ENCODE measurements around the gene RPS19.

Gene RPS19

DNA sequence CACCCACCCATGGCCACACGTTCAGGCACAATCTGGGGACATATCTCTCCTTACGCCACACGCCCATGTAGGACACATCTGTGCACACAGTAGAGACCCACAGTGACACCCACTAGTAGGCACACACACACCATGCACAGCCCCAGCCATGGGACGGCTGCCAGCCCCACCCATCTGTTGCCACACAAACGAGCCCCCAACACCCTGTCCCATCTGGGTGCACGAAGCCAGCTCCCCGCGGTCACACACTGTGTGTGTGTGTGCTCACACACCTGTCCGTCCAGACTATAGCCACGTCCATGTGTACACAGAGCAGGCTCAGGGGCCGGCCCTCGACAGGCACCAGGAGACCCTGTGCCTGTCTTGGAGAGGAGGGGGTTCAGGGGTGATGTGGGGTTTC lies 57.6 kb downstream of the RPS19 start:
- Histone ChIP-seq H3K9me3 (ENCODE audit: control insufficient read depth, insufficient read depth, low read length) (no peaks in the 10 kb centered on the region), H3K36me3 (ENCODE audit: insufficient read depth, low read length) (no peaks in the 10 kb centered on the region), H3K9ac (ENCODE audit: low read depth, low read length) (no peak overlapping the region), H3K4me1 (ENCODE audit: insufficient read depth, low read length) (no peaks in the 10 kb centered on the region; the same call in 1 of the 2 replicates)

DNA sequence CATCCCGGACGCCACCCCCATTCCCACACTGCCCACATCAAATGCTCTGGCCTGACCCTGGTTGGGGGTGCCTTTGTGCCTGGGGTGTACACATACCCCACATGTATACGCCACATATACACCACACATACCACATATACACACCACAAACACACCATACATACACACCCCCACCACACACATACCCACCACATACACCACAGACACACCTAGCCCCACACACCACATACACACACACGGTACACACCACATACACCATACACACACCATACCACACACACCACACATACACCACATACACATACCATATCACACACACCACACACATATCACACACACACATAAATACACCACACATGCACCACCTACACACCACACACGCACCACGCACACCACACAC lies 58.0 kb downstream of the RPS19 start:
- Histone ChIP-seq H3K4me1 (ENCODE audit: insufficient read depth, low read length) (no peaks in the 10 kb centered on the region; the same call in 1 of the 2 replicates), H3K9ac (ENCODE audit: low read depth, low read length) (no peak overlapping the region), H3K9me3 (ENCODE audit: control insufficient read depth, insufficient read depth, low read length) (no peaks in the 10 kb centered on the region), H3K36me3 (ENCODE audit: insufficient read depth, low read length) (no peaks in the 10 kb centered on the region)

DNA sequence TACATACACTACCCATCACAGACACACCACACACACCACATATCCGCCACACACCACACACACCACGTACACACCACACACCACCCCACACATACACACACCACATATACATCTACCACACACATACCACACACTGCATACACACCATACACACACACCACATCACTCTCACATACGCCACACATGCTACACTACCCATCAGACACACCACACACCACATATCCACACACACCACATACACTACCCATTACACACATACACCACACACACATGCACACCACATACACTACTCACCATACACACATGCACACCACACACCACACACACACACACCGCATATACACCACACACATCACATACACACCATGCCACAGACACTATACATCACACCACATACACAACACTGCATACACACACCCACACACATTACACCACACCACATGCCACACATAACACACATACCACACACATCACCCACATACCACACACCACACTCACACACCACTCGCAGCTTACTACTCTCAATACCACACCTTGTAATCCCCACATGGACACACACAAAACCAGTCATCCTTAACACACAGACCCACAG lies 58.7 kb downstream of the RPS19 start:
- Histone ChIP-seq H3K9ac (ENCODE audit: low read depth, low read length) (no peak overlapping the region), H3K9me3 (ENCODE audit: control insufficient read depth, insufficient read depth, low read length) (no peaks in the 10 kb centered on the region), H3K4me1 (ENCODE audit: insufficient read depth, low read length) (no peaks in the 10 kb centered on the region; the same call in 1 of the 2 replicates), H3K36me3 (ENCODE audit: insufficient read depth, low read length) (no peaks in the 10 kb centered on the region)

DNA sequence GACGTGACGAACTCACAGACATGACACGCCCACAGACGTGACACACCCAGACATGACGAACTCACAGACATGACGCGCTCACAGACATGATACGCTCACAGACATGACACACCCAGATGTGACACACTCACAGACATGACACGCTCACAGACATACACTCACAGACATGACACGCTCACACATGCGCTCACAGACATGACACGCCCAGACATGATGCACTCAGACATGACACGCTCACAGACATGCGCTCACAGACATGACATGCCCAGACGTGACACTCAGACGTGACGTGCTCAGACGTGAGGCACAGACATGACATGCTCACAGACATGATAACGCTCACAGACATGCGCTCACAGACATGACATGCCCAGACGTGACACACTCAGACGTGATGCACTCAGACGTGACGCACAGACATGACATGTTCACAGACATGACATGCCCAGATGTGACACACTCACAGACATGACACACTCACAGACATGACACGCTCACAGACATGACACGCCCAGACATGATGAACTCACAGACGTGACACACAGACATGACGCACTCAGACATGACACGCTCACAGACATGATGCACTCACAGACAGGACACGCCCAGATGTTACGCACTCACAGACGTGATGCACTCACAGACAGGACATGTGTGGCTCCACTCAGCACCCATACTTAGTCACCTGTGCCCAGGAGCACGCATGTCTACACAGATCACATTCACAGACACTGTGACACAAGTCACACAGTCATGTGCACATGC lies 60.1 kb downstream of the RPS19 start:
- H3K9me3 ChIP-seq (ENCODE audit: control insufficient read depth, insufficient read depth, low read length) = no peaks in the 10 kb centered on the region
- no peaks in the 10 kb centered on the region for H3K36me3 ChIP-seq (ENCODE audit: insufficient read depth, low read length)
- H3K9ac ChIP-seq (ENCODE audit: low read depth, low read length) = no peak overlapping the region
- no peaks in the 10 kb centered on the region for H3K4me1 ChIP-seq (ENCODE audit: insufficient read depth, low read length)

DNA sequence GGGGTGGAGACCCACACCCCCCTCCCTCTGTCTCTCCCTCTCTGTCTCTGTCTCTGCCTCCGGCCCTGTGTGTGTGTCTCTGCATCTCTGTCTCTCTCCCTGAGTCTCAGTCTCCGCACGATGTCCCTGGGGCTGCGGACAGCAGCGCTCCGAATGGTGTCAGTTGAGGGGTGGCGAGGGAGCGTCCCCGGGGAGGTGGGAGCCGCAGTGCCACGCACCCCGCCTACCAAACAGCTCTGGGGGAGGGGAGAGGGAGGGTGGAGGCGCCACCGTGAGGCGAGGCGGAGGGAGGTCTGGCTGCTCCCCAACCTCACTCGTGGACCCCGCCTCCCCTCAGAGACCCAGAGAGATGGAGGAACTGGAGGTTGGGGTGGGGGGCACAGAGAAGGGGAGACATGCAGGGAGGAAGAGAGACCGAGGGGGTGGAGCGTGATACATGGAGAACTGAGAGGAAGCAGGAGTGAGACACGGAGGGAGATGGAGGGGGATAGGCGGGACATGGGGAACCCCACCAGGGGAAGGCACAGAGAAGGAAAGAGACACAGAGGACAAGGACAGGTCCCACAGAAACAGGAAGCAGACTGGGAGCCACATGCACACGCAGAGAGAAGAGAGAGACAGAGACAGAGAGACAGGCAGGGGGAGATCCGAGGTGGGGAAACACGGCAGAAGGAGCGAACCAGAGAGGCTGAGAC lies 61.0 kb downstream of the RPS19 start:
- Histone ChIP-seq H3K9me3 (ENCODE audit: control insufficient read depth, insufficient read depth, low read length) (no peaks in the 10 kb centered on the region), H3K4me1 (ENCODE audit: insufficient read depth, low read length) (no peaks in the 10 kb centered on the region), H3K36me3 (ENCODE audit: insufficient read depth, low read length) (no peaks in the 10 kb centered on the region), H3K9ac (ENCODE audit: low read depth, low read length) (no peak overlapping the region)

GRCh38 chr19:41921577-41922576 lies 61.8 kb downstream of the RPS19 start:
- Histone ChIP-seq H3K4me1 (ENCODE audit: insufficient read depth, low read length) (no peaks in the 10 kb centered on the region), H3K9ac (ENCODE audit: low read depth, low read length) (no peak overlapping the region), H3K36me3 (ENCODE audit: insufficient read depth, low read length) (no peaks in the 10 kb centered on the region), H3K9me3 (ENCODE audit: control insufficient read depth, insufficient read depth, low read length) (no peaks in the 10 kb centered on the region)
